HG03196 (cell line): ENCODE results near the gene SLC14A1.
"Not testable (repeated sequence)": the region's sequence is repeated elsewhere in the genome, so short reads cannot be mapped to it uniquely, and the experiment has no call there.

Experiments used
- ATAC-seq: cut with Tn5 transposase; IDR thresholded peaks from one replicate; pipeline ENCODE4 v1.9.1; 2021; ENCODE audit not compliant: unreplicated experiment

The SLC14A1 gene

DNA sequence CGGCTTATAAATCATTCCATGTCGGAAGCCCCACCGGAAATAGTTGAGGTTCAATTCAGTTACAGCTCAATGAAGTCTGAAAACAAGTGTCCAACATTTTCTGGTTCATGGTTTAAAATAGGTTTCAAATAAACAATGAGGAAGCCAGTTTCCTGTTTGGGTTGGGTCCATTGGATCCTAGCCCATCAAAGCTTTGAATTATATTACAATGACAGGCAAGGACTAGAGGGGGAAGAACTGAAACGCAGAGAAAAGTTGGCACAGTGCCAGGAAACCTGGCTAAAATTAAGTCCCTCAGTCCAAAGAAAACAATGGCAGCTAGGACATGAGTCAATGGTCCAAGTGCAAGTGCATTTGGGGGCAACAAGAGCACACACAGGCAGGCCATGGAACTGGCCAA, 32.0 kb downstream of the SLC14A1 start:
- no peak for ATAC-seq

DNA sequence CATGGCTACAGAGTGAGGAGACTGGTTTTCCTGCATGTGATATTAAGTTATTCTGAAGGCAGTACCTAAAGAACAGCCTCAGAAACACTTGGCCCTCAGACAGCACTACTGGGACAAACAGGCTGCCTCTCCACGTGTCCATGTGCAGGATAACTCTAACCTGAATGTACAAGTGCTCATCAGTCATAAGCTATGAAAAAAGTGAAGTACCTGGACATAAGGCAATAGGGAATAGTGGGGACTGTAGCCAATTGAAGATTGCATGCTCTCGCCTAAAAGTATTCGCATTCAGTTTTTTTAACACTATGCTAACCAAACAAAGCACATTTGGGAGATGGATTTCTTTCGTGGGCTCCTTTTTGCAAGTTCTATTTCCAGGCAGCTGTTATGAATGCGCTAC, 33.0 kb downstream of the SLC14A1 start:
- ATAC-seq: no peak

DNA sequence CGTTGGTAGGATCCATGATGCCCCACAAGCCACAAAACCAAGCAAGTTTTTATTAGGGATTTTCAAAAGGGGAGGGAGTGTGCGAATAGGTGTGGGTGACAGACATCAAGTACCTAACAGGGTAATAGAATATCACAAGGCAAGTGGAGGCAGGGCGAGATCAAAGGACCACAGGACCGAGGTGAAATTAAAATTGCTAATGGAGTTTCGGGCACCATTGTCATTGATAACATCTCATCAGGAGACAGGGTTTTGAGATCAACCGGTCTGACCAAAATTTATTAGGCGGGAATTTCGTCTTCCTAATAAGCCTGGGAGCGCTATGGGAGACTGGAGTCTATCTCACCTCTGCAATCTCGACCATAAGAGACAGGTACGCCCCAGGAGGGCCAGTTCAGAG, 33.7 kb downstream of the SLC14A1 start:
- not testable (repeated sequence) for ATAC-seq

DNA sequence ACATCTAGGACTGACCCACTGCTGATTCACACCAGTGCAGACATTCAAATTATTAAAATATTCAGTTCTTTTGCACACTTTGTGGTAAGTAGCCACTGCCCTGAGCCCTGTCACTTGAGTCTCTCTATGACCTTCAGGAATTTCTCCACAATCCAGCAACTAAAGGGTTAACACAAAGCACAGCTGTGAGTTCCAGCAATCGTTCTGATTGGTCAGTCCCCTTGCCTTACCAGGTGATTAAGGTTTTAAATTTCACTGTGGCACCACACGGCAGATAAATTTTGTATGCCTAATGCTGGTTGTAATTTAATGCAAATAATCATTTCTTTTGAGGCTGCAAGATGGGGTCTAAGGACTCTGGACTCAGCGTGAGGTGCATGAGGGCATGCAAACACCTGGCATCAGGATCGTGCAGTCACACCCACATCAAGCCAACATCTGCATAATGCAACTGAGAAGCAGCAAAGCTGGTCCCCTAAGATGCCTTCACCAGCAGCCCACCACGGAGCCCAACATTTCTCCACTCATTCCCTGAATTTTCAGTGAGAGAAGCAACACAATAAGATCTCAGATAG, 36.6 kb downstream of the SLC14A1 start:
- no peak for ATAC-seq

DNA sequence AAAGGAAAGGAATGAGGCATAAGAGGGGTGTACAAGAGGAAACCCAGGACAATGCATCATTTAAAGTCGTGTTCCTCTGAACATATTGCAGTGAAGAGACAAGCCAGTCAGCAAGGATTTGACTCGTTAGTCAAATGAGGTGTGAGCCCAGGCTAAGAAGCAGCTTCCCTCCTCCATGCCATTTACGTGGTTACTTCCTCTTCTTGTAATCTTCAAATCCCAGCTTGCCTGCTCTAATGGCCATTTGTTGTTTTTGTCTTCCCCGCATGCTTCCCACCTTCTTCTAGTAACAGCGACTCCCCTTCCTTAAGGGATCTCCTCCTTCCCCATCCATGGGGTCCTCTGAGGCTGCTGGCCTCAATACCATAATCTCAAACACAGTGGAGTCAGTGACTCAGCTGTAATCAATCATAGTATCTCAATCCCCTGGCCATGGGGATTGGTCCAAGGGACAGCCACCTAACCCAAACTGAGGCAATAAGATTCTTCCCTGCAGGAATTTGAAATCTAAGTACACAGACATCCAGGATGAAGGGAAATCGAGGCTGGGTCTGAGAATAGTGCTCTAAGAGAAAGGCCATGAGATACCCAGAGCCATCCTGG, 37.6 kb downstream of the SLC14A1 start:
- ATAC-seq: no peak

DNA sequence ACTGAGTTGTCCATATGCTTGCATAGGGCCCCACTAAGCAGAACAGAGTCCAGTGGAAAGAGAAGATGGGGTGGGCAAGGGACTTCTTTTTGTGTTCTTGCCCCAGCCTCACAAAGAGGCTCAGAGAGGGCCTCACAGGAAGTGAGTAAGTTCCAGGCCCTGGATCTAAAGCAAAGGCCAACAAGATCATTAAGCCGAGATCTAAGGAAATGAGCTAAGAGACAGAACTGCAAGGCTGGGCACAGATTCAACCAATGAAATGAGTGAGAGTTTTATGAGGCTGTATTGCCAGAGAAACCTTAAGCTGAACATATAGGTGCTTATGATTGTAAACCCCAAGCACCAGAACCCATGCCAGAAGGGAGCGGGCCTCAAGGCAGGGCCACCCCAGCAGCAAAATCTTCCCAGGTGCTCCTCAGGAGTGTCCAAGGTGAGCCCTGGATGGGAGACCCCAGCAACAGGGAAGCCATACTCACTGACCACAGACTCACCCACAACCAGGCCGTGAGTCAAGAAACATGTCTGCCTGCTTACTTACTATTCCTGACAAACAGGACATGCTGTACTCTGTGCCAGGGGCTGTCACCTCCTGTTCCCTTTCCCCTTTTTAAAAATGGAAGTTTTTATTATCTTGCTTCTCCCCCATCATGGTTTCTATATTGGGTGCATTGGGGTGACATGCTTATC, 40.2 kb downstream of the SLC14A1 start:
- ATAC-seq: no peak

DNA sequence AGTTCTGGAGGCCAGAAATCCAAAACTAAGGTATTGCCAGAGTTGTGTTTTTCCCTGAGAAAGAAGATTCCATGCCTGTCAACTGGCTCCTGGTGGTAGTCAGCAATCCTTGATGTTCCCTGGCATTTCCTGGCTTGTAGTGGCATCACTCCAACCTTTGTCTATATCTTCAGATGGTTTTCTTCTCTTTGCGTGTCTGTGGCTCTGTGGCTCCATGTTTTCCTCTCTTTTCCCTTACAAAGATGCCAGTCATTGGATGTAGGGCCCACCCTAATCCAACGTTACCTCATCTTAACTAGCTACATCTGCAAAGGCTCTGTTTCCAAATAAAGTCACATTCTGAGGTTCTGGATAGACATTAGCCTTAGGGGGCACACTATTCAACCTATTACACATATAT, 41.8 kb downstream of the SLC14A1 start:
- no peak for ATAC-seq

DNA sequence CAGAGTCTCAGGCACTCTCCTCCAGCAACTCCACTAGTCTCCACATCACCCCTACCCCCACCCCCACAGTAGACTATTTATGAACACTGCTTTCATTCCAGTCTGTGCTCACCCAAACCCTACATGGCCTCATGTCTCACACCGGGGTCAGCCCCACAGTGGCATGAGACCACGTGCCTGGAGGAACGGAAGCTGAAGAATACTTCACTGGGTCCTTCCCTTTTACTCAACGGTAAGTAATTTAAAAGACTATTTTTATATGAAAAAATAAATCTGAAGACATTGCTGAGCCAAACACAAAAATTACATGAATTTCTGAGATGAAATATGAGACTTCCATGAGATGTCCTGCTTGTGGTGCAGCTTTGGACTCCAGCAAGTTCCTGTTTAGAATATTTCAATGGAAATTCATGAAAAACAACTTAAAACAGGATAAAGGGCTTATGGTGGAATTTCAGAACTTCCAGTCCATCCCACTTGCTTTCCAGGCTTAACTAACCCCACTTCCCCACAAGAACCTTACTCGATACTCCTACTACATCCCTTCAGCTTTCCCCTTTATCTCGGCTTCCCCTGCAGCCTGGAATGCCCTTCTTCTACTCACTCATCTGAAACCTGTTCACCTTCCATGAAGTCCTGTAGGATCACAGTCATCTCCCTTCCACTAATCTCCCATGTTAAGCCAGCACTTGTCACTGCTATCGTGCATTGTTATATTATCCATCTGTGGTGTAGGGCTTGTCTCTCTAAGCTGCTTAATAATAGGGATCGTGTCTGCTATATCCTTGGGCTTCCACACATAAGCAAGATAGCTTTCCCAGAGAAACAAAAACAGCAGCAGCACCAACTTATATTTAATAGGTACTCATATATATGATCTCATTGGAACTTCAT, 47.9 kb downstream of the SLC14A1 start:
- ATAC-seq: no peak

DNA sequence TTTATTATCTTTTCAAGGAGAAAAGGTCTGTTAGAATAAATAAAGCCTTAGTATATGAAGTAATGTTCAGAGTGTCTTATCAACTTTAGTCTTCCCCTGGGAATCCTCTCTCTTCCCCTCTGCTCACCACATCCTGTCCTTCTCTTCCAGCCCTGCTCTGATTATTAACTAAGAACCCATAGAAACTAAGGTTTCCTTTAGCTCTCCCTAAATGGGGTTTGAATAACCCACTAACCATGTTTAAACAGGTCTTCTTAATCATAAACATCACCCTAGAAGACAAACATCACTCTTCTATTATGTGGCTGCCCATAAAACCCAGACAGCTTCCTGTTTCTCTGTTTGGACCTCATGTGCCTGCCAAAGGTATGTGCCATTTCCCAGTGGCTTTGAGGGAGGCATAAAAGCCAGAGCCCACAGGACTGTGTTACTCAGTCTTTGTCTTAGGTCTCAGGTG, 50.1 kb downstream of the SLC14A1 start:
- ATAC-seq: peak; percentile 71

DNA sequence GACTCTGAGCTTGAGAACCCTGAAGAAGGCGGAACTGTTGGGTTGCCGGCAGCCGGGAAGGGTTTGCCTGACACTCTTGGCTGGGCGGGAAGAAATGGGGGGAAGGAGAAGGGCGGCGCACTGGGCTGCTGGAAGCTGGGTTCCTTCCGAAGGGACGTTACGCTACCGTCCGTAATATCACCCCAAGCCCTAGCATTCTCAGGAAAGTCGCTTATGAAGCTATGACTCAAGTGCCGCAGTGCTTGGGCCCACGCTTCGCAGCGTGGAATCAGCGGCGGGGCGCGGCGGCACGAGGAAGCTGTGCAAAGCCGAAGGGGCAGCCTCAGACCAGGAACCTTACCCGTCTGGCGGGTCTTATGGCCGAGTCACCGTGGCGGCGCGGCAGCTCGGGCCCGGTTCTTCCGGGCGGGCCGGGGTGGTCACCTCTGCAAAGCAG, 51.3 kb downstream of the SLC14A1 start:
- ATAC-seq: peak; percentile 36

DNA sequence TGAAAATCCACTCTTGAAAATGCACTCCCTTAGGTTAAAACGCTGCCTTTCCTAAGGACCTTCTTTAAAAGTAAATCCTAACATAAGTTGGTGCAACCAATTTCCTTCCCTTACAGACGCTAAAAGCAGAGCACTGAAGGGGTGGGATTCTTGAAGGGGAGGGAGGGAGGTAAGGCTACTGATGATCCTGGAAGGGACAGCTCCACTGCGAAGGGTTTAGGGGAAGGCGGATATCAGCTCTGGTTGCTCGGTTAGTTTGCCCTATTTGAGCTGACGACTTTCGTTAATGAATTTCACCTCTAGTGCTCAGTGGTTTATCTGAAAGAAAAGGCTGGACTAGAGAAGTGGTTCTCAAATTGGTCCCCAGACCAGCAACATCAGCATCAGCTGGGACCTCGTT, 51.8 kb downstream of the SLC14A1 start:
- no peak for ATAC-seq

DNA sequence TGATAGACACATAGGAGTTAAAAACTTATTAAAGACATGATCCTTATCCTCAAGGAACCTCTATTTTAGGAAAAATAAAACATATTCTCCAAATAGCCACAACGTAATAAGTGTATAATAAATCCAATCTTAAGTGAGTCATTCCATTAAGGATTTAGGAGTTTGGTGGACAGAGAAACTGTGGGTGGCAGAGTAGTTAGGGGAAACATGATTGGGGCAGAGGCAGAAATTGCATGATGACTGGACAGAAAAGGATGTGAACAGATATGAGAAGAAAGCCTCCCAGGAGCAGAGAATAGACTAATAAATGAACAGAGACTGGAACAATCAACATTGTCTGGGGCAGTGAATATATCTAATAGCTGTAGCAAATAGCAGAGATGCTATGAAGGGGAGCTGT, 53.4 kb downstream of the SLC14A1 start:
- ATAC-seq: no peak

DNA sequence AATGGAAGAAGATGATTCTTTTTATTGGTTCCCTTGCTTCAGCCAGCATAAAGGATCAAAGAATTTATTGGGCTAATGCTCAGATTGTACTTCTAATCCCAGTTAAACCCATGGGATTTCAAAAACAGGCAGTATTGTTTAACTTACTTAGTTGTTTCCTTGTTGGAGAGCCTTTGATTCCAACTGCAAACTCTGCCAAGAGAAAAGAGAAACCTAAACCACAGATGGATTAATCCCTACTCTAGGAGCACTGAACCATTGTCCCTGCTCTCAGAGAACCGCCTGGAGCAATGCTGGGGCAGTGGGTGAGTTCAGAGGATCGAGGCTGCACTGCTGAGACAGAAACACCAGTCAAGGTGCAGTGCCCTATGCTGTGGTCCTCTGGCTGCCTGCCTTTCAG, 56.6 kb downstream of the SLC14A1 start:
- ATAC-seq: no peak

DNA sequence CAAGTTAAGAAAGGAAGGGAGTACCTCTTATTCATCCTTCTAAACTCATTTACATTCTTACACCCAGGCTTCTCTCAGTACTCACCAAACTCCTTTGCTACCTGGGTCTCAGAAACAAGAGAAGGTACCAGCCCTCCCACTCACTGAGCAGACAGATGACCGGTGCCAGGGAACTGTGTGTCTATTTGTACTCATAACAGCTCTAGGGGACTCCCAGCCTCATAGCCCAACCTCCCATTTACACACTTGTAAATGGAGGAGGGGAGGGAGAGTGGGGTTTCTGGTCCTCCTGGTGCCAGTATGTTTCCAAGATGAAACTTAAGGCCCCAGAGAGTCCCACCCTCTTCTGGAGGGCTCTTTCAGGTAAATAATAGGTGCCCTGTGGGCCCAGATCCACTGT, 58.7 kb downstream of the SLC14A1 start:
- ATAC-seq: no peak

DNA sequence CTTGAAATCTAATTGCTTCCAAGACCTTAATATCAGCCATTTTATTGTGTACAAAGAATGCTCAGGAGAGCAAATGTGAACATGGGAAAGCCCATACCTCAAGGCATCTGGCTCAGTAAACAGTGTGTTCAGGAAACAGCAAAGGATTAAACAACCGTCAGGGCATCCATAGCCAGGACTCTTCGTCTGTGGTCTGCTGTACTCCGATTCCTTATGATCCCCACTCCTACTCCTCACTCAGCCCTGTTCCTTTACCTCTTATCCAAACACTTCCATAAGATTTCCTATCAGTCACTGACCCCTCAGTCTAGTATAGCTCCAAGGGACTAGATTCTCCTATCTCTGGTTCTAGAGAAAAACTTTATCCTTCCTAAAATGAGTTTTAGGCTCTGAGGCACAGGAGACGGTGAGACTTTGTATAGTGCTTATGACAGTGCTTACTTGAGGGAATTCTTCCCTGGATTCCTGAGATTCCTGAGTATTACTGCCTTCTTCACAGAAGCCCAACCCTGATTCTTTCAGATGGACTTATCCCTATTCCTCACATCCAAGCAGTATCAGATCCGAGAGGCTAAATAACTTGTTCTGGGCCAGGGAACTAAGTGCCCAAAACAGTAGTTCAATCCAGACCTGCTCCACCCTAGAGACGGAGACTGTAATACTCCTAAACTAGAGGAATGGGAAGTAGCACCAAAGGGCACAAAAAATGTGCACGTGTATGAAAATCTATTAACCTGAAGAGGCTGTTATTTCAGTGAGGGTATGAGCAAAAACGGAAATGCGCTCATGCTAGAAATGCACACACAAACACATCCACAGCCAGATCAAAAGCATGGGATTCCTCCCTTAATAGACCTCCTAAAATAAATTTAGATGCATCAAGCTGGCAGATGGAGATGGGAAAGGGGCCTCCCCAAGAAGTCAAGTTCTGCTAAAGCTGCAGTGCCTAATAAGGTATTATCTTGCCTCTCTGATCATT, 59.4 kb downstream of the SLC14A1 start:
- no peak for ATAC-seq

DNA sequence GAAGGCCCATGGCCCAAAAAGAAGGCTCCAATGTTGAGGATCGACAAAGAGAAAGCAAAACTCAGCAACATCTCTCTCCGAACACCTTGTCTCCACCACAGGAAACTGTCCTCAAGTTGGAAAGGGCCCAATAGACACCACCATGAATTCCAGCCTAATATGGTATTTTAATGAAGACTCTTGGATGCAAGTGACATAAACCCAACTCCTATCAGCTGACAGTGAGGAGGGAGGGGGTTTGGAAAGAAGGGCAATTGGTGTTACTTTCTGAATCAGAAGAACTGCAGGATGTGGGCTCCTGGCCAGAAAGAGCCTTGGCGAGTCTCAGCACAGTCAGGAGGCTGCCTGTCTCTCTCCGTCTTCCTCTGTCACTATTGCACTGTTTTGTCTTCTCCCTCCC, 61.2 kb downstream of the SLC14A1 start:
- no peak for ATAC-seq

DNA sequence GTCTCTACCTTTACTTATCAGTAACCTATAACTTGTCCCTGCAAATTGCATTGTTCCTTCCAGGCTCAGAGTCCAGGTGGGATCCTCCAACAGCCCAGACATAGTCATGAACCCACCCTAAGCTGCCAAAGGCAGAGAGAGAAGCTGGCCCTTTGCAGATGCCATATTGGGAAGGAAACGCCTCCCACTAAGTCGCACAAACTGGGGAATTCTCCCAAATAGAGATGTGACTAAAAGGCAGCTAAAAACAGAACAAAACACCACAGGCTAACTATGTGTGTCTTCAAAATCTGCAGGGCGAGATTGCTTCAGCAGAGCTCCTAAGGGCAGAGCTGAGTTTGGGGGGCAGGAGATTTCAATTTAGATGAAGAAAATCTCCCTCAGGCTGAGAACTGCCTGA, 63.0 kb downstream of the SLC14A1 start:
- no peak for ATAC-seq

DNA sequence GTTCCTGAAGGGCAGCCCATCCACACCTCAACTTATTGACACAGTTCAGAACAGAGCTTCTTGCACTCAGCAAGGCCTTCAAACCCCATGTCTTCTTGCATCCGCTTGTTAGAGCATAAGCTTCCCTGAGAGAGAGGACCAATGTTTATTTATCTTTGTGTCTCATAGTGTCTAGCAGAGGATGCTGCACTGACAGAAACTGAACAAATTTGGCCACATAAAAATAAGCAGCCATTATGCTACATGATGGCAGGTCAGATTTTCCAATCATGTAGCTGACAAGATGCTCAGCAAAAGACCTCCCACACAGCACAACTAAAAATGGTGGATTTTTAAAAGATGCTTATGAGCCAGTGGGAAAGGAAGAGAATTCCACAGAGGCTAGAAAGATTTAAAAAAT, 63.4 kb downstream of the SLC14A1 start:
- no peak for ATAC-seq

DNA sequence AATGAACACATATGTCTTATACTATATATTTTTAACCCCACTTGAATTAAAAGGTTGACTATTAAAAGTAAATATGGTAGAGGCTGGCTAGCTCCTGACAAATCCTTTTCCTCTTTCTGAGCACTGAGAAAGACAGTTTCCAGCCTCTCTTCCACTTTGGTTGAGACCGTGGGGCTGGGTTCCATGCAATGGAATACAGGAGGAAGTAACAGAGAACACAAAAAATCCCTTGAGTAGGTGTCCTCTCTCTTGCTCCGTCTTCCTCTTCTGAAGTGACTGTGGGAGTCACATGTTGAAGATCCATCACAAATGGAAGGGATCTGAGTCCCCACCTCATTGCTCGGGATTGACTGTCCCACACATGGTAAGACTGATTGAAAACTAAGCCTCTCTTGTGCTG, 64.9 kb downstream of the SLC14A1 start:
- no peak for ATAC-seq

DNA sequence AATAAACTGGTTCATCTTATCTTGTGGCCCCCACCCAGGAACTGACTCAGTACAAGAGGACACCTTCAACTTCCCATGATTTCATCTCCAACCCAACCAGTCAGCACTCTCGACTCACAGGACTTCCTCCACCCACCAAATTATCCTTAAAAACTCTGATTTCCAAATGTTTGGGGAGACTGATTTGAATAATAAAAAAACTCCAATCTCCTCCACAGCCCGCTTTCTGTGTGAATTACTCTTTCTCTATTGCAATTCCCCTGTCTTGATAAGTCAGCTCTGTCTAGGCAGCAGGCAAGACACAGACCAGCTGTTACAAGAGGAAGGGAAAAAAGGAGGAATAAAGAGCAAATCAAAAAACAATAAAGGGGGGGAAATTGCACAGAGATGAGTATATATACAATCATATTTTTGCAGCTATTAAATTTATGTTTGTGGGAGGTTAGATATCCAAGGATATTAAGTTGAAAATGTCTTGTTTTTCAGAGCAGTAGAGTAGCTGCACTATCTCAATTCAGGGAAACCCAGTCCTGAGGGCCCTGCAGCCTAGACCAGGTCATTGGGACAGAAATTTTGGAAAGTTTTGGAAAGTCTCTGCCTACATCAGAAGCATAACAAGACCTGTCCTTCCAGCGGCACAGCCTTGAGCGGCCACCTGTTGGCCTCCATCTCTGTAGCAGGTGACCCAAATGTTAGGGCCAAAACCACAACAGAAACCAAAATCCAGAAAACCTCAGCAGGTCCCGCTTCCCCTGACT, 68.7 kb downstream of the SLC14A1 start:
- no peak for ATAC-seq
